ENCODE data around the gene NACC1. TPM values are rescaled to one million over a fixed set of nuclear protein-coding genes. Genes with fewer than 3 reads are reported as not detected.

The NACC1 gene
- total RNA-seq (100 to 1,000 TPM in 1 of 2 donors, 10 to 100 TPM in 1; 75.9 to 102 TPM), polyA plus RNA-seq (ENCODE audit: insufficient read depth, low read depth, low replicate concordance) (38.2 TPM)
- long read RNA-seq, donor 1, full-length matches to known transcripts: 6 of 57 reads
- long read RNA-seq, donor 1, partial matches to known transcripts: 29 of 57 reads
- long read RNA-seq, donor 1, other reads (novel, unspliced or antisense): 22 of 57 reads
- long read RNA-seq, donor 2, full-length matches to known transcripts: 4 of 4 reads
- long read RNA-seq, donor 2, partial matches to known transcripts: 0 of 4 reads
- long read RNA-seq, donor 2, other reads (novel, unspliced or antisense): 0 of 4 reads

DNA sequence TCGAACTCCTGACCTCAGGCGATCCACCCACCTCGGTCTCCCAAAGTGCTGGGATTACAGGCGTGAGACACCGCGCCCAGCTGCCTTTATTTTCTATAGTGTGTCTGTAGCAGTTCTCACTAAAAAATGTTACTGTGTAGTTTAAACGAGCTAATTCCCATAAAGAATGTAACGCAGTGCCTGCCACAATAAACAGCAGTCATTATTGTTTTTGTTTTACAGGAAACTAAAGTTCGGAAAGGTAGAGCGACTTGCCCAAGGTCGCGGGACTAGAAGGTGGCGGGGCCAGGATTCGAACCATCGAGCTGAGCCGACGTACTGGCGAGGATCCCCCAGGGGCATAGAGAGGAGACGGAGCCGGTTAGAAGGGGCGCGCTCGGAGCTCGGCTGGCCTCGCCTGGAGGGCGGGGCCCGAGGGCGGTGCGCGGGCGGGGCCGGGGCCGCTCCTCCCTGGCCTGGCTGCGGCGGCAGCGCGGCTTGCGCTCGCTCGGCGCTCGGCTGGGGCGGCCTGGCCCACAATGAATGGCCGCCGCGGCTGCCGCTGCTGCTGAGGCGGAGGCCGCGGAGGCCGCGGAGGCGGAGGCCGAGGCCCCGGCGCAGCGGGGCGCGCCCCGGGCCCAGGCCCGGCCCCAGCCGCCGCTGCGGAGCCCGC is at the start of gene NACC1:
TSS of gene NACC1 (plus strand) at position 493 of the 652 bp plus-strand sequence. CDS start 16,944 bp downstream, outside the sequence.
- Histone ChIP-seq H3K9me3 (no peaks in the 10 kb centered on the region), H3K4me1 (peaks cover 26% of the 10 kb centered on the region), H3K4me3 (peak within 1 kb of the TSS; percentile 78 to 98), H3K27ac (peak within 1 kb of the TSS; percentile 62 to 64), H3K27me3 (no peaks in the 10 kb centered on the region), H3K36me3 (ENCODE audit: low read depth, missing control alignments) (no peaks in the 10 kb centered on the region)
- intact Hi-C loops (cut with DNase I; ENCODE audit: low total_unique reads): loop anchor here (5.0 kb wide), 1 partner anchor 34 kb away; the partner anchor contains the start of genes IER2 and STX10
- TF ChIP-seq, protein P1, sequence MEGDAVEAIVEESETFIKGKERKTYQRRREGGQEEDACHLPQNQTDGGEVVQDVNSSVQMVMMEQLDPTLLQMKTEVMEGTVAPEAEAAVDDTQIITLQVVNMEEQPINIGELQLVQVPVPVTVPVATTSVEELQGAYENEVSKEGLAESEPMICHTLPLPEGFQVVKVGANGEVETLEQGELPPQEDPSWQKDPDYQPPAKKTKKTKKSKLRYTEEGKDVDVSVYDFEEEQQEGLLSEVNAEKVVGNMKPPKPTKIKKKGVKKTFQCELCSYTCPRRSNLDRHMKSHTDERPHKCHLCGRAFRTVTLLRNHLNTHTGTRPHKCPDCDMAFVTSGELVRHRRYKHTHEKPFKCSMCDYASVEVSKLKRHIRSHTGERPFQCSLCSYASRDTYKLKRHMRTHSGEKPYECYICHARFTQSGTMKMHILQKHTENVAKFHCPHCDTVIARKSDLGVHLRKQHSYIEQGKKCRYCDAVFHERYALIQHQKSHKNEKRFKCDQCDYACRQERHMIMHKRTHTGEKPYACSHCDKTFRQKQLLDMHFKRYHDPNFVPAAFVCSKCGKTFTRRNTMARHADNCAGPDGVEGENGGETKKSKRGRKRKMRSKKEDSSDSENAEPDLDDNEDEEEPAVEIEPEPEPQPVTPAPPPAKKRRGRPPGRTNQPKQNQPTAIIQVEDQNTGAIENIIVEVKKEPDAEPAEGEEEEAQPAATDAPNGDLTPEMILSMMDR (IDR thresholded peaks at IDR 0.05): no peak
- no peak for TF ChIP-seq POLR2A (IDR thresholded peaks at IDR 0.05)
- DNase-seq: peak; percentile 93
- 5% methylated on average over 30 of the region's 65 CpGs for WGBS, 2 donors

DNA sequence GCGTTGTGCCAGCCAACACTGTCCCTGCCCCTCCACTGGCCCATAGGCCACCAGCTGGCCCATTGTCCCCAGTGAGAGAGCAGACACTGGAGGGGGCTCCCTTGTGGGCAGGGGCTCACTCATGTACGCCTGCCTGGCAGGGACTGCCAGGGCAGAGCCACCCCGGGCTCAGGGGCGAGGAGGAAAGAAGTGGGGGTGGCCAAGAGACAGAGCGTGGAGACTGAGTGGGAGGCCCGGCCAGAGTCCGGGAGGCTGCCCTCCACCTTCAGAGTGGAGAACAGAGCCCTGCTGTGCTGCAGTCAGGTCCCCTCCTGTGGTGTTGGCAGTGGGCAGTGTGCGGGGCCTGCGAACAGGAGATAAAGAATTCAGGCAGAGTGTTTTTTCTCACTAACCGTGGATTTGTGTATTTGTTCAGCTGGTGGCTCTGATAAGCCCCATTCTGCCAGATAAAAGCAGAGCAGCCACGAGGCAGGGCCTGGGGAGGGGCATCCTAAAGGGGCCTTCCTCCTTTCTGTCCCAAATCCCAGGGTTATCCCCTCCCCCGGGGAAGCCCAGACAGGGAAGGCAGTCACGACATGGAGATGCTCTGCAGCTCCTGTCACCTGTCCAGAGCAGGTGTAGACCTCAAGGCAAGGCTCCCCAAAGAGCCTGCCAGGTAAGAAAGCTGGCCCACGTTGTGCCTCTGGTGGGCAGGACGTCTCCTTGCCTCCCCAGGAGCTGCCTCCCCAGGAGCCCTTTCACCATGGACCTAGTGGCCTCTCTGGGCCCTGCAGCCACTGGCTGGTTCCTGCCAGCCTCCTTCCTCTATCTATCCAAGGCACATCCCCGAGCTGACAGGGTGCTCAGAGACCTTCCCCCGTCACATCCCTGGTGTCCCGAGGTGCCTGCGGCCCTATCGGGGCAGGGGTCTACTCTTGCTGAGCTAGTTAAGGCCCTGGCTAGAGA is 48.4 kb upstream of the NACC1 start:
- intact Hi-C loops (cut with DNase I; ENCODE audit: low total_unique reads): no loop called here
- Histone ChIP-seq H3K9me3 (no peaks in the 10 kb centered on the region), H3K27ac (peak overlapping the region in 1 of 2 donors; percentile 27), H3K27me3 (no peaks in the 10 kb centered on the region), H3K4me1 (peaks cover 50% of the 10 kb centered on the region), H3K36me3 (ENCODE audit: low read depth, missing control alignments) (no peaks in the 10 kb centered on the region), H3K4me3 (peak overlapping the region in 1 of 2 donors; percentile 15)
- no peak for DNase-seq
- WGBS, 2 donors: 48 to 51% methylated on average over 5 to 20 of the region's 20 CpGs
- TF ChIP-seq POLR2A (IDR thresholded peaks at IDR 0.05): no peak
- TF ChIP-seq, protein P1 (IDR thresholded peaks at IDR 0.05): no peak

DNA sequence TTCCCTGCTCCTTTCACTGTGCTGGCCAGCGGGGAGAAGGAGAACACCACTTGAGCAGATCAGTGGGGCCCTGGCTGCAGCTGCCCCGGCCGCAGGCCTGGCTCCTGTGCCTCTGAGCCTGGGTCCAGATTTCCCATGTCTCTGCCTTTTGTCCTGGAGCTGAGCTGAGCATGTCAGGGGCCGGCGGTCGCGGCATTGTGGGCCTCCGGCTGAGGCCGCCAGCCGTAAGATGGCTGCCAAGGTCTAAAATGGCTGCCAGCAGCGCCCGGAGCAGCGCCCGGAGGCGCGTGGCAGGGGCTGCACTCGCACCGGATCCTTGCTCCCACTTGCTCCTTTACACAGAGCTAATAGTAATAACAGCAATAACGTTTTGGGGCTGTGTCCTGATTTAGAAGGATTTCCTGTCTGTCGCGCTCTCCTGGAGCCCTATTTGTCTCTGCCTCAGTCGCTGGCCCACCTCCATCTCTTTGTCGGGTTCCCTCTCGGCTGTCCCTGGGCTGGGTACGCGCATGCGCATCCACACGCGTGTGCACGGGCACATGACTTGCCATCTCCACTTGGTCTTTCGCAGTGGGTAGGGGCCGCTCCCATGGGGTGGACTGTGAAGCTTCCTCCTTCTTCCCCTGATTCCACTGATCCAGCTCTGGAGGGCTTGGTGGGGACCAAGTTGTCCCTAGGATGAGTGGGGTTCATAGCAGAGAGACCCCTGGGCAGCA is 47.5 kb upstream of the NACC1 start:
- H3K27ac ChIP-seq: peak overlapping the region in 1 of 2 donors; percentile 27
- WGBS, 2 donors: 82 to 92% methylated on average over 16 to 32 of the region's 32 CpGs
- intact Hi-C loops (cut with DNase I; ENCODE audit: low total_unique reads): no loop called here
- no peaks in the 10 kb centered on the region for H3K36me3 ChIP-seq (ENCODE audit: low read depth, missing control alignments)
- no peaks in the 10 kb centered on the region for H3K27me3 ChIP-seq
- peak overlapping the region in 1 of 2 donors; percentile 15 for H3K4me3 ChIP-seq
- TF ChIP-seq, protein P1 (IDR thresholded peaks at IDR 0.05): no peak
- TF ChIP-seq POLR2A (IDR thresholded peaks at IDR 0.05): no peak
- H3K4me1 ChIP-seq: peaks cover 46% of the 10 kb centered on the region
- H3K9me3 ChIP-seq: no peaks in the 10 kb centered on the region
- no peak for DNase-seq

DNA sequence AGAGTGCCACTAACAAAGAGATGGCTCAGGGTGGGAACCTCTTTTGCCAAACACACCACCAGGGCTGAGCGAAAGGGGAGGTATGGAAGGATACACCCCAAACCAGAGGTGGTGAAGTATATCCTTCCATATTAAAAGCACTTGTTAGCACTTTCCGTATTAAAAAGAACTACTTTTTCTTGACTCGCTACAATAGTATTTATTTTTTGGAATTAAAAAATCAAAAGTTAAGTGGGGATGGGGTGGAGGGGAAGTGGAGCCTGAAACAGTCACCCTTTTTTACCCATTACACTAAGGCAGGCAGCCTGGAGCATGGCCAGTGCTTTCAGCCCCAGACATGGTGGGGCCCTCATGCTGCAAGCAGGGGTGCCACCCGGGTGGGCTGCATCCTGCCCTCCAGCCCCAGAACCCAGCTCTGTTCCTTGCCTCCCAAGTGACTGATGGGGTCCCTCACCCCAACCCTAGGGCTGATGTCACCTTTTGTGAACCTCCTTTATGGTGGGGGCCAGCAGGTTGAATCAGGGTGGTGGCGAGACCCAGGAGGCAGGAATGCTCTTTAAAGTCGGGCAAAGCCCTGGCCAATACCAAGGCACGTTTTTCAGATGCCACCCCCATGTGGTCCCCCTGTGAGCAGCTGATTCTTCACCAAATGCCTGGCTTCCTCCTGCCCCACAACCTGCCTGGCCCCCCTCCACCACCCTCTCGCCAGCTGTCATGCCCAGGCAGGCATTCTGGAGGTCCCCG is 46.4 kb upstream of the NACC1 start:
- intact Hi-C loops (cut with DNase I; ENCODE audit: low total_unique reads): no loop called here
- H3K4me3 ChIP-seq: no peak overlapping the region
- no peaks in the 10 kb centered on the region for H3K9me3 ChIP-seq
- H3K27ac ChIP-seq: no peak overlapping the region
- no peak for DNase-seq
- H3K36me3 ChIP-seq (ENCODE audit: low read depth, missing control alignments): no peaks in the 10 kb centered on the region
- WGBS, 2 donors: 66 to 74% methylated on average over 8 to 9 of the region's 9 CpGs
- peaks cover 43% of the 10 kb centered on the region for H3K4me1 ChIP-seq
- no peaks in the 10 kb centered on the region for H3K27me3 ChIP-seq
- TF ChIP-seq, protein P1 (IDR thresholded peaks at IDR 0.05): no peak
- TF ChIP-seq POLR2A (IDR thresholded peaks at IDR 0.05): no peak

Data from testis (tissue), 5 donors.